ENCODE results near the gene COX15. TPM values are rescaled to one million over a fixed set of nuclear protein-coding genes. Genes with fewer than 3 reads are reported as not detected.

The COX15 gene
- total RNA-seq (2014; rRNA removed; shearing (Covaris generic)), result 46.6 and 49.9 TPM in 2 replicates

DNA sequence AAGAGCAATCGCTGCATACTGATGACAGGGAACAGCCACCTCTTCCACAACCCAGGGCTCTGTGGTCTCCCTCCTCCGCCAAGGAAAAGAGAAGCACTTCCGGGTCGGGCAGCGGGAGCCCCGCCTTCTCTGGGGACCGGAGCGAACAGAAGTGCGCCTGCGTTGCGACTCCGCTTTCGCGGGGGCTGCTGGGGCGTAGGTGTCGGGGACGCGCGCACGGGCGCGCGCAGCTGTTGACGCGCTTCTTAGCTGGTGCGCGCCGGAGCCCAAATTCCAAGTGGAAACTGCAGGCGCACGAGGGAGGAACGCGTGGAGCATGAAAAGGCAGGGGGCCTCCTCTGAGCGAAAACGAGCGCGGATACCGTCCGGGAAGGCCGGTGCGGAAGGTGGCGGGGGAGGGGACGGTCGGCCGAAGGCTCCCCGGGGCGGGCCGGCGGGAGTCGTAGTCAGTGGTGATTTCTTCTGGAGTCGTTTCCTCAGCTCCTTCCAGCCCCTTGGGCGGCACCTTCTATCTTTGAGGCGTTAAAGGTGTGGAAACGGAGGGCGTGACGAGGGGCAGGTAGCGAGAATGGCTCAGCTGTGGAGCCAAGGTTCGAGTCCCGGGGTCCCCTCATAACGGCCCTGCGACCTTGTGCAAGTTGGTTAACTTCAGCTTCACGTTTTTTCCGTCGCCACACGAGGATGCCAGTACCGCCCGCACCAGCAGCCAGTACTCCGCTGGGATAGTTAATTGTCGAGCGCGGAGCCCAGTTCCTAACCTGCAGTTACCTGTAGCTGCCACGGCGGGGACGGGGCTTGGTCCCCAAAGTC lies at the start of gene COX15, which contains the start of gene CUTC:
COX15 (minus strand) TSS at position 95 of the 810 bp plus-strand sequence; CDS start at position 17, 78 bp downstream.
CUTC (plus strand) TSS at position 202 of the 810 bp plus-strand sequence; CDS start at position 317, 115 bp downstream.
- Histone ChIP-seq H3K9me3 (replicated peaks) (no peaks in the 10 kb centered on the region), H3K27me3 (no peaks in the 10 kb centered on the region), H3K36me3 (peaks cover 13% of the 10 kb centered on the region), H3K4me3 (peak within 1 kb of the TSS; percentile 81), H3K4me1 (0 out of 2 replicates have a peak, but pooled peaks cover 4% of the 10 kb centered on the region), H3K27ac (peak within 1 kb of the TSS; percentile 64)
- DNase-seq, result peak; percentile 97 to 98

DNA sequence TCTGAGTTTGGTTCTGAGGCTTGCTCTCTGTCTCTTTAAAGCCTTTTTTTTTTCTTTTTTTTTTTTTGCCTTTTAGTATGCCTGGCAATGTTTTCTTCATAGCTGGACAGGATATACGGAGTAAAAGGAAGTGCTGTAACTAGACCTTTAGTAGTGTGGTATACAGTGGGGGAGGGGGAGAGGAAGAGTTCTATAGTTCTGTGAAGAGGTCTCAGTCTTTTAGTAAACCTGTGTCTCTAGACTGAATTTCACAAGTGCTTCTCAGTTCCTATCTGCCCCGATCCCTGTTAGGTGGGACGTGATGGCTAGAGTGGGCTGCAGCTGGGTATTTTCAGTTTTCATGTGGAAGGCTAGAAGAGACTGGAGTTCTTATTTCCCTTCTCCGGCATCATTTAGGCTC lies 47.4 kb upstream of the COX15 start:
- Histone ChIP-seq H3K9me3 (replicated peaks) (no peaks in the 10 kb centered on the region), H3K4me3 (peak overlapping the region; percentile 32), H3K27me3 (no peaks in the 10 kb centered on the region), H3K36me3 (no peaks in the 10 kb centered on the region), H3K4me1 (no peaks in the 10 kb centered on the region), H3K27ac (peak overlapping the region; percentile 44)
- peak; percentile 28 to 58 for DNase-seq

DNA sequence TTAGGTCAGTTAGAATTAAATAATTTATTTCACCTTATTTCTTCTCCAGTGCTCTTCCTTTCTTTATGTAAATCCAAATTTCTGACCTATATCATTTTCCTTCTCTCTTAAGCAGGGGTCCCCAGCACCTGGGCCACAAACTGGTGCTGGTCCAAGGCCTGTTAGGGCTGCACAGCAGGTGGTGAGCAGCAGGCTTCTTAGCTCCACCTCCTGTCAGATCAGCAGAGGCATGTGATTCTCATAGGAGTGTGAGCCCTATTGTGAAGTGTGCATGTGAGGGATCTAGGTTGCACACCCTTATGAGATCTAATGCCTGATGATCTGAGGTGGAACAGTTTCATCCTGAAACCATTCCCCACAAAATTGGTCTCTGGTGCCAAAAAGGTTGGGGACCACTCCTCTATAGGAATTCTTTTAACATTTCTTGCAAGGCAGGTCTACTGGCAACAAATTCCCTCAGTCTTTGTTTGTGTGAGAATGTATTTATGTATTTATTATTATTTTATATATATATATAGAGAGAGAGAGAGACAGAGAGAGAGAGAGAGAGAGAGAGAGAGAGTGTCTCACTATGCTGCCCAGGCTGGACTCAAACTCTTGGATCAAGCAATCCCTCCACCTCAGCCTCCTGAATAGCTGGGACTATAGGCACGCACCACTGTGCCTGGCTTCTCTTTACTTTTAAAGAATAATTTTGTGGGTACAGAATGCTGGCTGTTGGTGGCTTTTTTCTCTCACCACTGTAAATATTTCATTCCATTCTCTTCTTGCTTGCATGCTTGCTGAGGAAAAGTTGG lies 46.2 kb upstream of the COX15 start:
- no peaks in the 10 kb centered on the region for H3K27me3 ChIP-seq
- H3K36me3 ChIP-seq, result no peaks in the 10 kb centered on the region
- H3K27ac ChIP-seq, result no peak overlapping the region
- no peak overlapping the region for H3K4me3 ChIP-seq
- H3K9me3 ChIP-seq (replicated peaks), result no peaks in the 10 kb centered on the region
- DNase-seq, result no peak
- no peaks in the 10 kb centered on the region for H3K4me1 ChIP-seq

DNA sequence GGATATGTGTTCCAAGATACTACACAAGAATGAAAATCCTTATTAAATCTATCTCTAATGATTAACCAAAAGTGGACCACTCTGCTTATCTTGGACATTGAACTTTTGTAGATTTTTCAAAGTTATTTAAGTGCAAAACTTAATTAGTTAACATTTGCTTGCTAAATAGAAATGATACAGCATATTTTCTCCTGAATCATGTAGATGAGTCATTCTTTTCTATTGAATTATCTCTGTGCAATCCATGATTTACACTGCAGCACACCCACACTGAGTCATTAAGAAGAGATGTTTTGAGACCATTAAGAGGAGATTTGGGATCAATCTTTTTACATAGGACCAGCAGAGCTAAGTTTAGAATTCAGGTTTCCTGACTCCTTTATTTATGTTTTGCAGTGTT lies 43.9 kb upstream of the COX15 start:
- H3K36me3 ChIP-seq, result no peaks in the 10 kb centered on the region
- H3K27me3 ChIP-seq, result no peaks in the 10 kb centered on the region
- no peak overlapping the region for H3K4me3 ChIP-seq
- no peaks in the 10 kb centered on the region for H3K9me3 ChIP-seq (replicated peaks)
- no peak overlapping the region for H3K27ac ChIP-seq
- DNase-seq, result no peak
- H3K4me1 ChIP-seq, result no peaks in the 10 kb centered on the region

DNA sequence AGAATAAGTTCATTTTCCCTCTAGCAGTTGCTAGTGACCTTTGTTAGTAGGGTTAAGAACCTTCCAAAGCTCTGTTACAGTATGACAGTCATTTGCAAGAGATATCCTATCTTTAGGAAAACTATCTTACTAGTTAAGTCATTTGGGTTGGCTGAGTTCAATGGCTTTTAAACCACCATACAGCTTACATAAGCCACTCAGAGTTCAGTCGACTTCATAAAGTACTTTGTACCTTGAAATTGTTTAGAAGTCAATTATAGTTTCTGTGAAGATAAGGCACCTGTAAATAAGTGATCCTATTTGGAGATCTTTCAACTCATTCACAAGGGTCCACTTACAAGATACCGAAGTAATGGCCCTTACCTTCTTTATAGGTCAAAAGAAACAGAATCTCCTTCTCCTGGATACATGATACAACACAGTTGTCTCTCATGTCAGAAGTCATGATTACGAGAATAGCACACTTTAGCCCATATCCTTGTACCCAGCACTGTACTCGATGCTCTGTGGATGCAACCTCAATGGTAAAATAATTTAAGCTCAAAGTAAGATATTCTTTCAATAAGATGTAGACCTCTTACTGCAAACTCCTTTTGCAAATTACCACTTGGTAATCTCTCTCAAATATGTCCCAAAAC lies 38.6 kb upstream of the COX15 start:
- no peaks in the 10 kb centered on the region for H3K9me3 ChIP-seq (replicated peaks)

DNA sequence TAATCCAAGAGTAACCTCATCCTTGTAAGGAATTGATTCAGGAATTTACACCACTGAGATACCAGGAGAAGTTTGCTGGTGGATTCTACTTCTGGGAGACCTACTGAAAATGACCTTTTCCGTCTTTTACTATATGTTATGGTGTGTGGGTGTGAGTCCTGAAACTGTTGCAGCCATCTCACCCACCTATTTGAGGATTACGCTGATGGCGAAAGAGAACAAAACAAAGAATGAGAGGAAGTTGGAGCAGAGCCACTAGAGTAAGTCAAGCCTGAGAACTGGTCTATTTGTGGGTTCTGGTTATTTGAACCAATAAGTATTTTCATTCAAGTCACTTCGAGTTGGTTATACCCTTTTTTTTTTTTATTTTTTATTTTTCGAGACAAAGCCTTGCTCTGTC lies 37.8 kb upstream of the COX15 start:
- no peaks in the 10 kb centered on the region for H3K4me1 ChIP-seq
- no peak overlapping the region for H3K4me3 ChIP-seq
- no peaks in the 10 kb centered on the region for H3K27me3 ChIP-seq
- no peak for DNase-seq
- no peaks in the 10 kb centered on the region for H3K9me3 ChIP-seq (replicated peaks)
- H3K27ac ChIP-seq, result no peak overlapping the region
- no peaks in the 10 kb centered on the region for H3K36me3 ChIP-seq

More for the DNA sequence above, 38.6 kb upstream of the COX15 start:
- no peaks in the 10 kb centered on the region for H3K4me1 ChIP-seq
- H3K27ac ChIP-seq, result no peak overlapping the region
- no peaks in the 10 kb centered on the region for H3K36me3 ChIP-seq
- DNase-seq, result no peak
- H3K4me3 ChIP-seq, result no peak overlapping the region
- no peaks in the 10 kb centered on the region for H3K27me3 ChIP-seq

DNA sequence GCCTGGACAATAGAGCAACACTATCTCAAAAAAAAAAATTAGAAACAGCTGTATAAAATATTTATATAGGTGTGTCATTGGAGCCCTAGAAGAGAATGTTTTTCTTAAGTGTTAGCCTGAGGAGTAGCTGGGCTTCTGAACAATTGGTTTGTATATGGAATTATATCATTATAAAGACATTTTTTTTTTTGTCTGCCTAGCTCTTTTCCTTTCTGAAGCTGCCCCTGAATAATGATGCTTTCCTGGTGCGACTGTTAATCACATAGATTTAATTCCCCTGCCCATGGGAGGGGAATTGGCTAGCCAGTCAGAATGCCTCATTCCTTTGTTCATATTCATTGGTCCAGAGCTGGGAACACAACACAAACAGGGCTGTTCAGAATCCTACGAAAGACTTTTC lies 36.6 kb upstream of the COX15 start:
- H3K9me3 ChIP-seq (replicated peaks), result no peaks in the 10 kb centered on the region
- DNase-seq, result no peak
- no peak overlapping the region for H3K27ac ChIP-seq

DNA sequence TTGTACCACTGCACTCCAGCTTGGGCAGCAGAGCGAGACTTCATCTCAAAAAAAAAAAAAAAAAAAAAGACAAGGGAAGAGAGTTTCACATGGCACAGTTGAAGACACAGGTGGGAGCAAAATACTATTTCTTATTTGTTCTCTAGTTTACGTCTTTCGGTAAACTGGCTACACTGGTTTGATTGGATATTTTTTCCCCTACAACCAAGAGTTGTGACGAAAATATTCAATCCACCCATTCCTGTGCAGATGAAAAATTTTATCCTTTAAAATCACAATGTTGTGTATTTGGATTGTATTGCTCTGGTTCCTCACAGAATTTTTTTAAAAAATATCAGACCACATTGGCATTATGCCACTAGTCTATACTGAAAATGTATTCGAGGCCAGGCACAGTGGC lies 36.0 kb upstream of the COX15 start:
- DNase-seq, result no peak
- Histone ChIP-seq H3K9me3 (replicated peaks) (no peaks in the 10 kb centered on the region), H3K27me3 (no peaks in the 10 kb centered on the region), H3K4me3 (no peak overlapping the region), H3K36me3 (no peaks in the 10 kb centered on the region), H3K4me1 (no peaks in the 10 kb centered on the region), H3K27ac (no peak overlapping the region)

More for the DNA sequence above, 36.6 kb upstream of the COX15 start:
- Histone ChIP-seq H3K4me1 (no peaks in the 10 kb centered on the region), H3K36me3 (no peaks in the 10 kb centered on the region), H3K4me3 (no peak overlapping the region), H3K27me3 (no peaks in the 10 kb centered on the region)

DNA sequence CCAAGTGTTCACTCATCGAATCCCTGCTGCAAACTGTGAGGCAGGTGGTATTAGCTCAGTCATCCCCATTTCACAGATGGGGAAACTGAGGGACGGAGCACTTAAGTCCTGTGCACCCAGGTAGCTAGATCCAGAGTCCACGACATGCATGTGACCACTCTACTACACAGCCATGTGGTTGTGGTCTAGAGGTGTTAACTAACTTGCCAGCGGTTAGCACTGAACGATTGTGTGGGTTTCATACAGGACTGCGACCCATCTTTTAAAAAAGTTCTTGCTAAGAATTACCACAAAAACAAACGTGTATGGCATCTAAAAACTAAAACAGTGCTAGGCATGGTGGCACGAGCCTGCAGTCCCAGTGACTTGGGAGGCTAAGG lies 34.4 kb upstream of the COX15 start:
- no peaks in the 10 kb centered on the region for H3K9me3 ChIP-seq (replicated peaks)
- no peaks in the 10 kb centered on the region for H3K36me3 ChIP-seq
- H3K4me1 ChIP-seq, result no peaks in the 10 kb centered on the region
- no peak overlapping the region for H3K27ac ChIP-seq
- no peak overlapping the region for H3K4me3 ChIP-seq
- no peaks in the 10 kb centered on the region for H3K27me3 ChIP-seq
- DNase-seq, result no peak

DNA sequence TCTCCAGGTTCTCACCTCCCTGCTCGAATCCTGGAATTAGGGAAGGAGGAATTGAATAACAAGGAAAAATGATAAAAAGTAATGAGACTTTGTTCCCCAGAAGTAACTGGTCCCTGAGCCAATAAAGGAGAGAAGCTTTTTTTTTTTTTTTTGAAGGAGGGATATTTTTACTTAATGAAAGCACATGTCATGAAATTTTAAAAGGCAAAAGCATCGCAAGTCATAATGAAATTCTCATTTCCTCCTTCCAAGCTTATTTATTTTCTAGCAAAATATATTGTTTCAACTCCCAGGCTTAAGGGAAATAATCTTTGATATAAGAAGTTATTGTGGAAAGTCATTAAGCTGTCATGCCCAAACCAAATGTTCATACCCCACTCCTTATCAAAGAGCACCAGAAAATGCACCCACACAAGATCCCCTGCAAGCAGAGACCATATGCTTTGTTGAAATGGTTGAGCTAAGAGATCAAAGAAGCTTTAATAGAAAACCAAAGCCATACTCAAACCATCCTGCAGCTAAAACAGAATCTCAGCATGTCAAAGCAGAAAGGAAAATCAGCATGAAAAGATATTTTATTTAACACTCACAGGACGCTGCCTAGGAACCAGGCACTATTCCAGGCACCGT lies 33.9 kb upstream of the COX15 start:
- H3K4me3 ChIP-seq, result no peak overlapping the region
- H3K4me1 ChIP-seq, result no peaks in the 10 kb centered on the region
- DNase-seq, result no peak
- no peaks in the 10 kb centered on the region for H3K36me3 ChIP-seq
- no peak overlapping the region for H3K27ac ChIP-seq
- H3K9me3 ChIP-seq (replicated peaks), result no peaks in the 10 kb centered on the region
- H3K27me3 ChIP-seq, result no peaks in the 10 kb centered on the region

DNA sequence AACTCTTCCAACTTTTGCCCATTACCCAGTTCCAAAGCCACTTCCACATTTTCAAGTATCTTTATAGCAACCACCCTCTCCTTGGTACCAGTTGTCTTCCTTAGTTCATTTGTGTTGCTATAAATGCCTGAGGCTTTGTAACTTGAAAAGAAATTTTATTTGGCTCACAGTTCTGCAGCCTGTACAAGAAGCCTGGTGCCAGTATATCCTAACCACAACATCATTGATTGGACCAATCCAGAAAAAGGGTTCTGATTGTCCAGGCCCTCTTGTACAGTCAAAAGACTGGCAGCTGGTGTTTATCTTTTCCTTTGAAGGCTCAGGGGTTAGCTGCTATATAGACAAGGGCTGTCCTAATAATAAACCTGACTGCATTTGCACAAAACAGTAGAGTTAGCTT lies 29.4 kb upstream of the COX15 start:
- Histone ChIP-seq H3K4me3 (no peak overlapping the region), H3K27ac (no peak overlapping the region), H3K9me3 (replicated peaks) (no peaks in the 10 kb centered on the region), H3K36me3 (peaks cover 16% of the 10 kb centered on the region), H3K27me3 (no peaks in the 10 kb centered on the region), H3K4me1 (no peaks in the 10 kb centered on the region)
- no peak for DNase-seq

DNA sequence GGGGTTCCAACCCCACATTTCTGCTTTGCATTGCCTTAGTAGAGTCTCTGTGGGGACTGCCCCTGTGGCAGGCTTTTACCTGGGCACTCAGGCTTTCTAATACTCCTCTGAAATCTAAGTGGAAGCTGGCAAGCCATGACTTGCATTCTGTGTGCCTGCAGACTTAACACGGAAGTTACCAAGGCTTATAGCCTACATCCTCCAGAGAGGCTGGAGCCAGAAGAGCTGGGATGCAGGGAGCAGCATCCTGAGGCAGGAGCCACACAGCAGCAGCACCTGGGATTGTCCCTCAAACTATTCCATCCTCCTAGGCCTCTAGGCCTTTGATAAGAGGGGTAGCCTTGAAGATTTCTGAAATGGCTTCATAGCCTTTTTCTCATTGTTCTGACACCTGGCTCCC lies 28.4 kb upstream of the COX15 start:
- H3K27ac ChIP-seq, result no peak overlapping the region

DNA sequence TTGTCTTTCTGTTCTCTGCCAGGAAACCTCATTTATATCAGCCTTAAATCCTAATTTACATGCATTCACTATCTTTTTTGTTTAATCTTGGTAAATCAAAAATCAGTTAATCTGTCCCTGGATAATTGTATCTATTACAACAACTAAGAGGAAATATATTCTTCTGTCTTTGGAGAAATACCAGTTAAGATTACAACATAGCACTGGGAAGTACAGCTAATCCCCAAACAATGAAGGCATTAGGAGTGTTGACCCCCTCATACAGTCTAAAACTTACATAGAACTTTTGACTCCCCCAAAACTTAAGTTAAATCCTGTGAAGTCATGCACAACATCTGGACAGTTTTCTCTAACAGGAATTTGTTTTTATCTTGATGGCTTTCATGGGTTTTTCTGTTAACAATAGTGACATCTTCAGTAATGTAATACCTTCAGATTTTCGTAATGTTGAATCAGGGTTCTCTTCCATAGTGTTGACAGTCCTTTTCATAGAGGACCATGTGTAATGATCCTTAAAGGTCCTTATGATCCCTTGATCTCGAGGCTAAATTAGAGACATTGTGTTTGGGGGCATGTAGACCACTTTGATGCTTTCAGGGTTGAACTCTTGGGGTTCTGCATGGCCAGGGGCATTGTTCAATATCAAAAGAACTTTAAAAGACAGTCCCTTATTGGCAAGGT lies 26.4 kb upstream of the COX15 start:
- no peak overlapping the region for H3K27ac ChIP-seq
- peaks cover 16% of the 10 kb centered on the region for H3K36me3 ChIP-seq
- DNase-seq, result no peak
- H3K4me1 ChIP-seq, result no peaks in the 10 kb centered on the region
- H3K4me3 ChIP-seq, result no peak overlapping the region
- H3K9me3 ChIP-seq (replicated peaks), result no peaks in the 10 kb centered on the region
- no peaks in the 10 kb centered on the region for H3K27me3 ChIP-seq

More for the DNA sequence above, 28.4 kb upstream of the COX15 start:
- no peaks in the 10 kb centered on the region for H3K9me3 ChIP-seq (replicated peaks)
- H3K4me1 ChIP-seq, result no peaks in the 10 kb centered on the region
- H3K36me3 ChIP-seq, result peaks cover 16% of the 10 kb centered on the region
- H3K4me3 ChIP-seq, result no peak overlapping the region
- peak; percentile 20 to 53 for DNase-seq
- H3K27me3 ChIP-seq, result no peaks in the 10 kb centered on the region

DNA sequence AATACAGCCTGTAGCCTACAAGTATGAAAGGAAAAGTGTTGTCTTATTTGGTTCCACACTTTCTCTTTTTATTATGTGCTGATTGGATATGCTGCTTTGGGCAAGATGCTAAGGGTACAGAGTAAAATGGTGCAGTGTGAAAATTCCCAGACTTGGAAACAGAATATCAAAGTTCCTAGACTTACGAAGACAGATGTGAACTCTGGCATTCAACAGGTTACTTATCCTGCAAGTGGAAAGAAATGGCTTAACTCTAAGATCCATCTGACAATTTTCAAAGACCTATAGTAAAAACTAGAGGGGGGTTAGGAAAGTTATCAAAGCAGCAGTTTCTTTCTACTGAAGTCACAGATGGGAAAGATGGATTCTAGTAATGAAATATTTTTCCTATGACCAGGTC lies 24.2 kb upstream of the COX15 start:
- Histone ChIP-seq H3K4me3 (no peak overlapping the region), H3K9me3 (replicated peaks) (no peaks in the 10 kb centered on the region), H3K27ac (no peak overlapping the region), H3K27me3 (no peaks in the 10 kb centered on the region), H3K4me1 (no peaks in the 10 kb centered on the region), H3K36me3 (peaks cover 27% of the 10 kb centered on the region)
- DNase-seq, result no peak

Measured in SJCRH30 (cell line).